Measurements from ENCODE around the gene OR2G2. TPM values are rescaled to one million over a fixed set of nuclear protein-coding genes. Genes with fewer than 3 reads are reported as not detected.
A peak's percentile ranks its signal among the peaks of the same experiment; 100 is the strongest.

OR2G2 gene
- total and polyA plus RNA-seq, 2 of the 13 experiments (the other 11 are each of a cell fraction or from before 2014, with no cell fraction given) = not detected

- CTCF ChIA-PET (ENCODE audit: low intra/inter-chr PET ratio, low total read pairs) = interaction anchor here (1.8 kb wide), 1 partner anchor 186 kb away, joined by 11 read pairs; no protein-coding TSS in a partner anchor
- POLR2A ChIA-PET = no interaction called here
- ATAC-seq (peak; percentile 30; the same call in 1 of the 3 replicates), FAIRE-seq (peak; percentile 18), DNase-seq (ENCODE audit: low spot score) (peak; percentile 12)
- intact Hi-C loops (cut with micrococcal nuclease; ENCODE audit: unreplicated experiment) (loop anchor here (1.0 to 5.0 kb wide), 2 partner anchors 186 to 204 kb away; no protein-coding TSS in a partner anchor), in situ Hi-C loops (cut with HindIII; ENCODE audit: extremely low pct_ligation_motif_present, low pct_unique_long_range_greater_than_20kb) (loop anchor here (10.0 kb wide), 1 partner anchor 192 kb away; no protein-coding TSS in a partner anchor)
- H3K27ac ChIP-seq (ENCODE audit: extremely low read length, insufficient read depth, low read length) = no peak overlapping the region
- H3K4me1 ChIP-seq (ENCODE audit: insufficient read depth, low read length) = no peaks in the 10 kb centered on the region
- no peak overlapping the region for H3K4me3 ChIP-seq (replicated peaks in 1 of 3; ENCODE audit: insufficient read depth in 1 of 3, low read depth in 2 of 3, low read length in 3 of 3)
- no peak overlapping the region for H3K9ac ChIP-seq (ENCODE audit: insufficient read depth, low read depth, low read length)
- no peaks in the 10 kb centered on the region for H3K36me3 ChIP-seq (replicated peaks in 1 of 2; ENCODE audit: control insufficient read depth in 1 of 2, insufficient read depth in 2 of 2, low read length in 2 of 2)
- no peak overlapping the region for H3K4me2 ChIP-seq (ENCODE audit: low read depth, low read length)
- BruUV-seq (replicated peaks) = no TSS peak
- no peaks in the 10 kb centered on the region for H3K79me2 ChIP-seq (ENCODE audit: insufficient read depth, low read length)
- H3K9me3 ChIP-seq (ENCODE audit: low read length) = no peaks in the 10 kb centered on the region
- no peaks in the 10 kb centered on the region for H3K27me3 ChIP-seq (ENCODE audit: control insufficient read depth in 1 of 2, insufficient read depth in 2 of 2, low read length in 2 of 2)
- TF ChIP-seq SMC3 (IDR thresholded peaks at IDR 0.05; ENCODE audit: low read length) (peak; percentile 45), ETV5 (CRISPR knock-in tag; IDR thresholded peaks at IDR 0.05; ENCODE audit: borderline replicate concordance) (no peak), ZMAT5 (CRISPR knock-in tag; IDR thresholded peaks at IDR 0.05; ENCODE audit: borderline replicate concordance, low read depth) (no peak), CTCF (CRISPR knock-in tag; IDR thresholded peaks at IDR 0.05) (peak; percentile 55), ZNF296 (CRISPR knock-in tag; conservative IDR thresholded peaks at IDR 0.05) (no peak), ZNF660 (CRISPR knock-in tag; IDR thresholded peaks at IDR 0.05; ENCODE audit: borderline replicate concordance, low read depth) (no peak), ZNF331 (CRISPR knock-in tag; IDR thresholded peaks at IDR 0.05) (no peak), ZBTB37 (CRISPR knock-in tag; IDR thresholded peaks at IDR 0.05) (no peak), ZNF678 (CRISPR knock-in tag; IDR thresholded peaks at IDR 0.05) (no peak), STAG1 (CRISPR knock-in tag; IDR thresholded peaks at IDR 0.05) (peak; percentile 51), ELF1 (CRISPR knock-in tag; IDR thresholded peaks at IDR 0.05) (no peak)
- 13% methylated on average over 3 of the region's 3 CpGs for WGBS (ENCODE audit: low lambda C conversion rate)
- H4K20me1 ChIP-seq (ENCODE audit: insufficient read depth, low read length) = no peaks in the 10 kb centered on the region
- no peak overlapping the region for H2AFZ ChIP-seq (ENCODE audit: low read length)
These were observed 11.6 kb upstream of the OR2G2 start for GRCh38 chr1:247576514-247576913.
